Measurements from ENCODE around the gene ADIPOR1. TPM values are rescaled to one million over a fixed set of nuclear protein-coding genes. Genes with fewer than 3 reads are reported as not detected.
A peak's percentile ranks its signal among the peaks of the same experiment; 100 is the strongest.

Gene ADIPOR1
- total RNA-seq, 1 donor from 2014 or later = 48.4 TPM

- no peak for DNase-seq
- Mint-ChIP-seq H3K27ac (ENCODE audit: unreplicated experiment) (no peak overlapping the region), H3K4me3 (ENCODE audit: unreplicated experiment) (no peak overlapping the region), H3K27me3 (ENCODE audit: unreplicated experiment) (no peaks in the 10 kb centered on the region), H3K36me3 (ENCODE audit: unreplicated experiment) (no peaks in the 10 kb centered on the region), H3K4me1 (ENCODE audit: low read depth, unreplicated experiment) (no peaks in the 10 kb centered on the region), H3K9me3 (ENCODE audit: unreplicated experiment) (no peaks in the 10 kb centered on the region)
- TF ChIP-seq CTCF (IDR thresholded peaks at IDR 0.05; ENCODE audit: partially characterized antibody, unreplicated experiment) = no peak
Measured at GRCh38 chr1:203000217-203000944, 42.3 kb upstream of the ADIPOR1 start.

- peak; percentile 77 for TF ChIP-seq CTCF (IDR thresholded peaks at IDR 0.05; ENCODE audit: partially characterized antibody, unreplicated experiment)
- H3K36me3 Mint-ChIP-seq (ENCODE audit: unreplicated experiment) = no peaks in the 10 kb centered on the region
- H3K9me3 Mint-ChIP-seq (ENCODE audit: unreplicated experiment) = no peaks in the 10 kb centered on the region
- peaks cover 2% of the 10 kb centered on the region for H3K27me3 Mint-ChIP-seq (ENCODE audit: unreplicated experiment)
- no peaks in the 10 kb centered on the region for H3K4me1 Mint-ChIP-seq (ENCODE audit: low read depth, unreplicated experiment)
- no peak overlapping the region for H3K4me3 Mint-ChIP-seq (ENCODE audit: unreplicated experiment)
- H3K27ac Mint-ChIP-seq (ENCODE audit: unreplicated experiment) = no peak overlapping the region
- peak; percentile 31 for DNase-seq
Measured at GRCh38 chr1:202998836-202999750, 41.0 kb upstream of the ADIPOR1 start.

GRCh38 chr1:202994756-202995155 is 36.6 kb upstream of the ADIPOR1 start:
- H3K27me3 Mint-ChIP-seq (ENCODE audit: unreplicated experiment) = peaks cover 4% of the 10 kb centered on the region
- no peak overlapping the region for H3K27ac Mint-ChIP-seq (ENCODE audit: unreplicated experiment)
- H3K36me3 Mint-ChIP-seq (ENCODE audit: unreplicated experiment) = no peaks in the 10 kb centered on the region
- no peak for DNase-seq
- H3K9me3 Mint-ChIP-seq (ENCODE audit: unreplicated experiment) = no peaks in the 10 kb centered on the region
- no peak overlapping the region for H3K4me3 Mint-ChIP-seq (ENCODE audit: unreplicated experiment)
- no peak for TF ChIP-seq CTCF (IDR thresholded peaks at IDR 0.05; ENCODE audit: partially characterized antibody, unreplicated experiment)
- H3K4me1 Mint-ChIP-seq (ENCODE audit: low read depth, unreplicated experiment) = no peaks in the 10 kb centered on the region

GRCh38 chr1:202991112-202991511 is 33.0 kb upstream of the ADIPOR1 start:
- Mint-ChIP-seq H3K4me3 (ENCODE audit: unreplicated experiment) (no peak overlapping the region), H3K9me3 (ENCODE audit: unreplicated experiment) (no peaks in the 10 kb centered on the region), H3K4me1 (ENCODE audit: low read depth, unreplicated experiment) (no peaks in the 10 kb centered on the region), H3K36me3 (ENCODE audit: unreplicated experiment) (peaks cover 5% of the 10 kb centered on the region), H3K27me3 (ENCODE audit: unreplicated experiment) (peaks cover 4% of the 10 kb centered on the region), H3K27ac (ENCODE audit: unreplicated experiment) (no peak overlapping the region)
- no peak for DNase-seq
- TF ChIP-seq CTCF (IDR thresholded peaks at IDR 0.05; ENCODE audit: partially characterized antibody, unreplicated experiment) = no peak

GRCh38 chr1:202989879-202990278 is 31.8 kb upstream of the ADIPOR1 start:
- no peak for TF ChIP-seq CTCF (IDR thresholded peaks at IDR 0.05; ENCODE audit: partially characterized antibody, unreplicated experiment)
- Mint-ChIP-seq H3K9me3 (ENCODE audit: unreplicated experiment) (no peaks in the 10 kb centered on the region), H3K27ac (ENCODE audit: unreplicated experiment) (no peak overlapping the region), H3K4me1 (ENCODE audit: low read depth, unreplicated experiment) (no peaks in the 10 kb centered on the region), H3K4me3 (ENCODE audit: unreplicated experiment) (no peak overlapping the region), H3K36me3 (ENCODE audit: unreplicated experiment) (peaks cover 5% of the 10 kb centered on the region), H3K27me3 (ENCODE audit: unreplicated experiment) (peaks cover 4% of the 10 kb centered on the region)
- DNase-seq = no peak

Measured in glutamatergic neuron (in vitro differentiated cells).